Cardiac muscle cell (in vitro differentiated cells and primary cell): ENCODE measurements around the gene NPIPB2. TPM values are rescaled to one million over a fixed set of nuclear protein-coding genes. Genes with fewer than 3 reads are reported as not detected.

Experiments
- DNase-seq, 2 donors: peaks; one replicate each; pipeline versions ENCODE4 v3.0.0 to v3.0.0-alpha.2; 2010 to 2017; ENCODE audit warnings: low read depth in 1 of 2, low spot score in 1 of 2
- H3K27ac ChIP-seq: fragments of 200-600 bp; sonication (generic); 2 replicates; pipeline ENCODE4 v1.5.1; 2016
- H3K27me3 ChIP-seq: fragments of 200-600 bp; sonication (generic); 2 replicates; pipeline ENCODE4 v1.6.0; 2016; ENCODE audit warnings: control low read depth
- H3K36me3 ChIP-seq: fragments of 200-600 bp; sonication (generic); 2 replicates; pipeline ENCODE4 v1.5.1; 2016; ENCODE audit warnings: control low read depth
- H3K4me1 ChIP-seq: fragments of 200-600 bp; sonication (generic); 2 replicates; pipeline ENCODE4 v1.8.1; 2017; ENCODE audit warnings: low read depth, mild to moderate bottlenecking, mixed run types
- H3K4me3 ChIP-seq: fragments of 200-600 bp; sonication (generic); 2 replicates; pipeline ENCODE4 v1.5.1; 2016; ENCODE audit warnings: mild to moderate bottlenecking
- H3K9me3 ChIP-seq: fragments of 200-600 bp; sonication (generic); 2 replicates; pipeline ENCODE4 v1.5.1; 2017; ENCODE audit warnings: low read depth, mild to moderate bottlenecking, control low read depth
- polyA plus RNA-seq: library from polyadenylated mRNA; unstranded; fragments of >200 nt; fragmentation: Nextera tagmentation; extraction: Ambion mirVana; gene quantifications from 2 replicates; pipeline ENCODE4 v1.2.1, GENCODE V29; 2016
- total RNA-seq: library from RNA; depleted of rRNA; stranded (reverse); fragments of >200 nt; gene quantifications from 2 replicates; pipeline ENCODE4 v1.2.3, GENCODE V29; 2016
- TF ChIP-seq, protein P1 (sequence below): IDR thresholded peaks from 2 replicates; pipeline ENCODE4 v1.5.1; 2012; ENCODE audit warnings: low read depth, mild to moderate bottlenecking, low read length

The NPIPB2 gene
- total and polyA plus RNA-seq, 2 experiments from 2014 or later = 4.8 to 13.0 TPM

GRCh38 chr16:11980136-11980844, 38.4 kb upstream of the NPIPB2 start:
- DNase-seq = no peak
- Histone ChIP-seq H3K36me3 (no peaks in the 10 kb centered on the region), H3K27ac (no peak overlapping the region), H3K4me3 (no peak overlapping the region), H3K9me3 (no peaks in the 10 kb centered on the region), H3K27me3 (no peaks in the 10 kb centered on the region), H3K4me1 (peaks cover 6% of the 10 kb centered on the region)
- TF ChIP-seq, protein P1, sequence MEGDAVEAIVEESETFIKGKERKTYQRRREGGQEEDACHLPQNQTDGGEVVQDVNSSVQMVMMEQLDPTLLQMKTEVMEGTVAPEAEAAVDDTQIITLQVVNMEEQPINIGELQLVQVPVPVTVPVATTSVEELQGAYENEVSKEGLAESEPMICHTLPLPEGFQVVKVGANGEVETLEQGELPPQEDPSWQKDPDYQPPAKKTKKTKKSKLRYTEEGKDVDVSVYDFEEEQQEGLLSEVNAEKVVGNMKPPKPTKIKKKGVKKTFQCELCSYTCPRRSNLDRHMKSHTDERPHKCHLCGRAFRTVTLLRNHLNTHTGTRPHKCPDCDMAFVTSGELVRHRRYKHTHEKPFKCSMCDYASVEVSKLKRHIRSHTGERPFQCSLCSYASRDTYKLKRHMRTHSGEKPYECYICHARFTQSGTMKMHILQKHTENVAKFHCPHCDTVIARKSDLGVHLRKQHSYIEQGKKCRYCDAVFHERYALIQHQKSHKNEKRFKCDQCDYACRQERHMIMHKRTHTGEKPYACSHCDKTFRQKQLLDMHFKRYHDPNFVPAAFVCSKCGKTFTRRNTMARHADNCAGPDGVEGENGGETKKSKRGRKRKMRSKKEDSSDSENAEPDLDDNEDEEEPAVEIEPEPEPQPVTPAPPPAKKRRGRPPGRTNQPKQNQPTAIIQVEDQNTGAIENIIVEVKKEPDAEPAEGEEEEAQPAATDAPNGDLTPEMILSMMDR = no peak

DNA sequence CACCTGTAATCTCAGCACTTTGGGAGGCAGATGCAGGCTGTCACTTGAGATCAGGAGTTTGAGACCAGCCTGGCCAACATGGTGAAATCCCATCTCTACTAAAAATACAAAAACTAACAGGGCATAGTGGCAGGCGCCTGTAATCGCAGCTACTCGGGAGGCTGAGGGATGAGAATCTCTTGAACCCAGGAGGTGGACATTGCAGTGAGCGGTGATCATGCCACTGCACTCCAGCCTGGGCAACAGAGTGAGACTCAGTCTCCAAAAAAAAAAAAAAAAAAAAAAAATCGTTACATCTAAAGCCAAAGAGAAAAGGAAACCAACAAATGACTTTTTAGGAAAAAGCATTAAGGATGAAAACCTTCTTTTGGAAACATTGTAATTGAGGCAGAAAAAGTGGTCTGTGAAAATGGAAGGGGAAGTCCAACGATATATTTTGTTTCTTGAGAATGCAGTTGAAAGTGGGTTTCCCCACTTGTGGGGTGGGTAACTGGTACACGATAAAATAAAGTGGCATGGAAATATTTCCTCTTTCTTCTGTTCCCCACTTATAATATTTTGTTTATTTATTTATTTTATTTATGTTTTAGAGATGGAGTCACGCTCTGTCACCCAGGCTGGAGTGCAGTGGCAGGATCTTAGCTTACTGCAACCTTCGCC, 37.3 kb upstream of the NPIPB2 start:
- Histone ChIP-seq H3K36me3 (no peaks in the 10 kb centered on the region), H3K27me3 (no peaks in the 10 kb centered on the region), H3K9me3 (no peaks in the 10 kb centered on the region), H3K4me1 (peaks cover 6% of the 10 kb centered on the region), H3K27ac (no peak overlapping the region), H3K4me3 (no peak overlapping the region)
- TF ChIP-seq, protein P1 = no peak
- DNase-seq = no peak

- Histone ChIP-seq H3K36me3 (no peaks in the 10 kb centered on the region), H3K27ac (no peak overlapping the region), H3K4me1 (peaks cover 6% of the 10 kb centered on the region), H3K27me3 (no peaks in the 10 kb centered on the region), H3K4me3 (no peak overlapping the region), H3K9me3 (no peaks in the 10 kb centered on the region)
- DNase-seq = no peak
- TF ChIP-seq, protein P1 = no peak
Measured at GRCh38 chr16:11978080-11978479, 36.2 kb upstream of the NPIPB2 start.

GRCh38 chr16:11977376-11978041, 35.7 kb upstream of the NPIPB2 start:
- H3K36me3 ChIP-seq = no peaks in the 10 kb centered on the region
- peaks cover 6% of the 10 kb centered on the region for H3K4me1 ChIP-seq
- TF ChIP-seq, protein P1 = no peak
- H3K4me3 ChIP-seq = peak overlapping the region; percentile 78
- no peaks in the 10 kb centered on the region for H3K9me3 ChIP-seq
- no peaks in the 10 kb centered on the region for H3K27me3 ChIP-seq
- peak in 1 of 2 donors; percentile 76 for DNase-seq
- no peak overlapping the region for H3K27ac ChIP-seq

DNA sequence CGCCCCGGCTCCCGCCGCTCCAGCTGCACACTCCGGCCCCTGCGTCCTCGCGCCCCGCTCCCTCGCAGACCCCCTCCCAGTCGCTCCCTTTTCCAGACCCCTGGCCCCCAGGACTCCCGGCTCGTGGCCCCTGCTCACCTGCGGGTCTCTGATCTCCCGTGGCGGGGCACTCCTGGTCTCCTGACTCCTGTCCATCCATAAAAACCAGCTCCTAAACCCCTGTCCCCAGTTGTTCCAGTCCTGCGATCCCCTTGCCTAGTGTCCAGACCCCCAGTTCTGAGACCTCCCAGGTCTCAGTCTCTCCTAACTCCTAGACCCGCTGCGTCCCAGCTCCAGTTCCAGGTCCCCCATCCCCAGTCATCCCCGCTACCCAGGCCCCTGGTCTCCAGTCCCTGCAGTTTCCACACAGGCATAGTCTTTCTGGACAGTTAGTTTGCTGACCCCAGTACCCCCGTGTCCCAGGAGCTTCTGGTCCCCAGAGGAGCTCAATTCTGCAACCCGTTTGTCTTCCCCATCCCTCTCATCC, 35.1 kb upstream of the NPIPB2 start:
- DNase-seq = peak in 1 of 2 donors; percentile 28
- H3K27ac ChIP-seq = peak overlapping the region; percentile 42
- peaks cover 6% of the 10 kb centered on the region for H3K4me1 ChIP-seq
- TF ChIP-seq, protein P1 = no peak
- H3K27me3 ChIP-seq = no peaks in the 10 kb centered on the region
- peak overlapping the region; percentile 78 for H3K4me3 ChIP-seq
- no peaks in the 10 kb centered on the region for H3K9me3 ChIP-seq
- no peaks in the 10 kb centered on the region for H3K36me3 ChIP-seq
